Medulla oblongata (tissue), 1 donor: ENCODE data around the gene PLEKHG4B.

Experiments used
- DNase-seq: peaks from one replicate; pipeline ENCODE4 v3.0.0-alpha.2; 2015; ENCODE audit errors: extremely low spot score

The PLEKHG4B gene

DNA sequence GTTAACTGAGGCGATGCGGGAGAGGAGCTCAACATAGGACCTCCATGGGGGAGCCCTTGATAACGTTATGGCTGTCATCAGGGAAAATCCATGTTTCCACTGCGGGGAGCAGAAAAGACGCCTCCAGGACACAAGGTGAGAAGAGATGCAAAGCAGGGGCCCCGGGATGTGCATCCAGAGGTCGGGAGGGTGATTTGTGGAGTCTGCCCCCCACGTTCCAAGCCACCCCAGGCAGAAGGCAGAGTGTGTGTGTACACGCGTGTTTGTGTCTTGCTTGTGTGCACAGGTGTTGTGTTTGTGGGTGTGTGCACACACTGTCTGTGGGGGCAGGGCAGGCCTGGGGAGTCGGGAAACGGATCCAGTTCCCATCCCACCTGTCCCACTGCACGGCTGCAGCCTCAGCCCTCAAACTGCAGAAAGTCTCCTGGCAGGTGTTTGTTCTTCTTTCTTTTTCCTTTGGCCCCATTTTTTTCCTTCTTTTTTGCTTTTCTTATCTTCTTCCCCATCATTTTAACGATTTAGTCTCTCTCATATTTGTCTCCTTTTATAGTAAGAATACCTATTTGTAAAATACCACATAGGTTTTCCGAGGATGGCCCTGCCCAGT lies 17.4 kb upstream of the PLEKHG4B start:
- DNase-seq = no peak

DNA sequence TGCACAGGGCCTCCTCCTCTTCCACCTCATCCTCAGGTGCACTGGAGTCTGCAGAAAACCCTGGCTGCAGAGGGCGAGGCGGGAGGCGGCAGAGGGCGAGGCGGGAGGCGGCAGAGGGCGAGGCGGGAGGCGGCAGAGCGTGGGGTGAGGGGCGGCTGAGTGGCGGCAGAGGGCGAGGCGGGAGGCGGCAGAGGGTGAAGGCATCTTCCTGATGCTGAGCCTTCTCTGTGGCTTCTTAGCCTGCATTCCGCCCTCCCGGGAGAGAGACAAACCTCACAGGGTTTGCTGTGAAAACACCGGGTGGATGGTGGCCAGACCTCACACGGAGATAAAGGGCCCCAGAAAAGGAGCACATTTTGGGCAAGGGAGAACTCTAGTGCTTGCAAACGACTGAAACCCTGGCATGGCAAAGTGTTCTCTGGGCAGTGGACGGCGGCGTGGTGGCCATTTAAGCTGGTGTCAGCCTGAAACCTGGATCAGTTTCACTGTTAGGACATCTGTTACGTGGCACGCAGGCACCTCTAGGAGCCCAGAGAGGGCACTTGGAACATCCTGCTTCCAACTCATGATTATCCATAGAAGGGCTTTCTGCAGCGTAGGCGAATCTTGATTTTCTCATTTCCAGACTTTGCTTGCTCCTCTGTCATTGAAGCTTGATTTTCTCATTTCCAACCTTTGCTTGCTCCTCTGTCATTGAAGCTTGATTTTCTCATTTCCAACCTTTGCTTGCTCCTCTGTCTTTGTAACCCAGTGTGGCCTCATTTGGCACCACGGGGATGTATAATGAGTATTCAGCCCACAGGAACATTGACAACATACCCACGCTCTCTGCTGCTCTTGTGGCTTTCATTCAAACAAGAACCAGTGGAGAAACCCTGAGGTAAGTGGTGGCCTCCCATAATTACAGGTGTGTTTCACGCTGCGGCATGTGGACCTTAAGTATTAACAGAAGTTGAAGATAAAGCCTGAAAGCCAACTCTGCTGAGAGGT lies 16.3 kb upstream of the PLEKHG4B start:
- DNase-seq = no peak

DNA sequence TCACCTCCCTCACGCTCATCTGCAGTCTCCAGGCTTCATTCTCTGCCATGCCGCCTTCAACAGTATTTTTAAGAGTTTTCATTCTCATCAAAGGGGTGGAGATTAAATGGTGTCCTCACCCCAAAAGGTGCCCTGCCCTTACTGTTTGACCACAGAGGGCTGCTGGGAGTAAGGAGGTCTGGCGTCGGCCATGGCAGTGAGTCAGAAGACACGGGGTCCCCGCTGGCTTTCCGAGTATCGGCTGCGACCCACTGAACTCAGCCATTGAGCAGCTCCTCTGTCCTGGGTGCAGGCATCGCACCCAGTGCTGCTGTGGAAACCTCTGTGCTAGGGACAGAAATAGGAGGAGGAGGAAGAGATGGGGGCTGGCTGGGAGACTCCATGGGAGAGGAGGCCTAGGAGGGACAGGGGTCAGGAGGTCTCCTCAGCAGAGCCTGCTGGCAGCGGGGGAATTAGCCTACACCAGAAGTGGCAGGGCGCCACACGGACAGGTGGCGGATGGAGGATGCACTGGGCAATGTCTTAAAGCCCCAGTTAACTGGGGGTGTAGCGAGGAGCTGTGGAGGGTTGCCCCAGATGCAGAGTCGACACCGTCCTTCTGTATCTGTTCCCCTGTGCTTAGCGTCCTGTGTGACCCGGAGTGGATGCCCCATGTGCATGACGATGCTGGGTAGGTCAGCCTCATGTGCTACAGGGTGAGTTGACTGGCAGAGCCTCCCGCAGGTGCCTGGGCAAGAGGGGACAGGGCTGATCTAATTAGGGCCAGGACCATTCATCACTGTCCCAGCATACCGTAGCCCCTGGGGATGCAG lies 15.4 kb upstream of the PLEKHG4B start:
- DNase-seq = no peak

DNA sequence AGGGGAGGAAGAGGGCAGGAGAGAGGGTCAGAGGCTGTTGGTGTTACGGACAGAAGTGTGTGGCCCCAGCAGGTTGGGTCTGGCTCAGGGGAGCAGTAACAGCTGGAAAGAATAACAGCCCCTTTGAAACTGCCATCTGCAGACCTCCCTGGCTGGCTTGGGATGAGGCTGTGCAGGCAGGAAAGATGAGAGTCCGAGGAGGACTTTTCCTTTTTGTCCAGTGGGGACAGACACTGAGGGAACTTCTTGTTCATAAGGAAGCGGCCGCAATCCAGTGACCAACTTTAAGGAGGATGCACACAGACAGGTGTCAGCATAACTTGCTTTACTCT lies 14.8 kb upstream of the PLEKHG4B start:
- DNase-seq = no peak

DNA sequence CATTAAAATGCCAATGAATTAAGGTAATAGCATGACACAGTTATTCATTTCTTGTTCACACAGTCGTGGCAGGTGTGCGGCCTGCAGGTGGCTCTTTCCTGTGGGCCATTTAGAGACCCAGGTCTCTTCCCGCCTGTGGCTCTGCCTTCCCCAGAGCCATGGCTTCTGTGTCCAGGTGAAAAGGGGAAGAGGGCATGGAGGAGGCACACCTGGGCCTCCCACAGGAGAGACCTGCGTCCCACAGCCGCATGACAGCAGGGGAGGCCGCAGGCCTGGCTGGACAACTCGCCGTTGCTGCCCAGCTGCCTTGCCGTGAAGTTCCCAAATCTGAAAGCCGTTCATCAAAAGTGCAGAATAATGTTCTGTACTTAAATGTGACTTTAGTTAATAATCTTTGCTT lies 14.4 kb upstream of the PLEKHG4B start:
- no peak for DNase-seq

DNA sequence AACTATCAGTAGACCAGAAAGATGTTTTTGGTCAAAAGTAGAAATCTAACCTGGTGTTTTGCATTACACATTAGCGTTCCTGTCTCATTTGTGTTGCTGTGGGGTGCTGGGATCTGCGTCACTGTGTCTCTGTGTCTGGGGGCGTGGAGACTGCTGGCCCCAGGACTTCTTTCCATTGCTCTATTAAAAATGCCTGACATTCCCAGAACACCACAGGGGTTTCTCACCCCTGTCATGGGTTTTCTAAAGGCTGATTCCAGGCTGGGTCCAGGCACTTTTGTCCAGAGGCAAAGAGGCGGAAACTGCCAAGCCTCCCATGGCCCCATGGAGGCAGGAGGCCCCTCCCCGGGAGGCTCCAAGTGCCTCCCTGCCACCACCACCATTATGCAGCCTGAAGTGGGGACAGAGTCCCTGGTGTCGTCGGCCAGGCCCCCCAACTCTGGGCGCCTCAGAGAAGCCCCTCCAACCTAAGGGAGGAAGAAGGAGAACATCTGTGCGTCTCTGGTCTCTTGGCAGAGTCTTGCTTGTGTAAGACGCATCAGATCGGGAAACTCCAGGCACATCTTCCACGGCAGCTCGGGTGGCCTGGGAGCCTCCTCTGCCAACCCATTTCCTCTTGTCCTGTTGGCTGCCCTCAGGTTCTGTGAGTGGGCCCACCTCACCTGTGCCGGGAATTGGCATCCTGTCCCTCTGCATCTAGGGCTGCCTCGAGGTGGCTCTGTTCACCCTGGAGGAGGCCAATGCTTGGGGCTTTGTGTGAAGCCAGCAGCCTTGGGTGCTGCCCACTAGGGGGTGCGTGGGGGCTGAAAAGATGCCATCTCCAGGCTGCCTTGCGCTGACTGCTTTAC lies 13.8 kb upstream of the PLEKHG4B start:
- DNase-seq = no peak

DNA sequence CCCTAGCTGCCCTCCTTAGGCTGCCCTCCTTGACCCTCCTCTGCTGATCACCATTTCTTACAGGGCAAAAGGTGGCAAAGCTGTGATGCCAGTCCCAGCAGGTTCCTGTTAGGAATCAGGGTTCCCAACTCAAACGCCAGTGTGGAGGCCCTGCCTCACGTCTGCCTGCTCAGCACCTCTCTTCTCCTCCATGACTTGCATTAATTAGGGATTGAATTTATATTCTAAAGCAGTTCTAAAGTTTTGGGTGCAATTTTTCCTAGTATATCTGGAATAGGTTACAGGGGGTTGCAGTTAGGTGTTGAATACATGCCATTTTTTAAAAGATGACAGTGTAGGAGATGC lies 13.2 kb upstream of the PLEKHG4B start:
- DNase-seq = no peak

DNA sequence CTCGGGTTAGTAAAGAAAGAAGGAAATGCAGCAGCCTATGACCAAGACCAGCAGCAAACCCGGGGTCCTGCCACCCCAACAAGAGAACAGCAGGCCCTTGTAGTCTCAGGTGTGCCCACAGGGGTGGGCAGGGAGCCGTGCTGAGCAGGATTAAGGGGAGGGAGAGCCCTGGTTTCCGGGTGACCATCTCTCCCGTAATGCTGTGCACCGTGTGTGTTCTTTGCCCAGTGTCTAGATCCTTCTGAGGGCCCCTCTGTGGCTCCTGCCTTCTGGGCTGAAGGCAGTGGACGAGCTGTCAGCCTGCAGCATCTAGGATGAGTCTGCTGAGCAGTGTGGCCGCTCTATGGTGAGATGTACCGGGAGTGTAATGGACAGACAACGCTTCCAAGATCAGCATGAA lies 12.7 kb upstream of the PLEKHG4B start:
- DNase-seq = no peak

DNA sequence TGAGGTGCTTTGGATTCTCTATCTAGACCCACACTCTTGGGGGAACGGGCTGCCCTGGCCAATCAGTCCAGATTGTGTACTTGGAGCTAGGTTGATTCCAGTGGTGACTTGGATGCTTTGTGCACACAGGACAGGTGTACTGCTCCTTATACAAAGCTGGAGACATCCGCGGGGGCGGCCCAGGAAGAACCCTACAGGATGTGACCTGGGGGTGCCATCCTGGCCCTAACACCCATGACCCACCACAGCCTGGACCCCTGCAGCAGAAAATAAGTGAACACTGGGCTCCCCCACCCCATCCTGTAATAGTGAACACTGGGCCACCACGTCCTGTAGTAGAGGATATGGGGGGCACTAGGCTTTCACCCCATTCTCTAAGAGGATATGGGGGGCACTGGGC lies 12.1 kb upstream of the PLEKHG4B start:
- DNase-seq = no peak

DNA sequence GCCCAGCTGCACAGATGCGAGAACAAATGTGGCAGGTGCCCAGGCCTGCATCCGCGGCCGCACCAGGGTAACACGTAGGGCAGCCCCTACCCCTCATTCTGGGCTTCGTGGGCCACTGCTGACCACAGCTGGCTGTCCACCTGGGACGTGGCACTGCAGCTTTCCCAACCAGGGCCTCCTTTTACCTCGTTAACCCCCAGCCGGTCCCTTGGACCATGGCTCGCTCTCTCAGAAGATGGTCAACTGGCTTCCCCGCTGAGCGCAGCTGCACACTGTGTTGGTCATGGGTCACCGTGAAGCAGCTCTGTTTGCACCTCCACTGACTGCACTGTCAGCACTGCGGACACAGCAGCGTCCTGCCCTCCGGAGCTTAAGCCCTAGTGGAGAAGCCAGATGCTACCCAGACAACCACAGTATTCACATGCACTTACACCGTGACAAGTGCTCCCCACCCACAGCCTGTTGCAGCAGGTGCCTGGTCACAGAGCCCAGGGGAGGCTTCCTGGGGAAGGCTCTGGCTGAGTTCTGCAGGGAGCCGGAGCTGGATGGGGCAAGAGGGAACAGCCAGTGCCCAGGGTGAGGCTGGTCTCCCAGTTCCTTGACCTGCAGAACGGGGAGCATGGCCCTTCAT lies 10.5 kb upstream of the PLEKHG4B start:
- no peak for DNase-seq

DNA sequence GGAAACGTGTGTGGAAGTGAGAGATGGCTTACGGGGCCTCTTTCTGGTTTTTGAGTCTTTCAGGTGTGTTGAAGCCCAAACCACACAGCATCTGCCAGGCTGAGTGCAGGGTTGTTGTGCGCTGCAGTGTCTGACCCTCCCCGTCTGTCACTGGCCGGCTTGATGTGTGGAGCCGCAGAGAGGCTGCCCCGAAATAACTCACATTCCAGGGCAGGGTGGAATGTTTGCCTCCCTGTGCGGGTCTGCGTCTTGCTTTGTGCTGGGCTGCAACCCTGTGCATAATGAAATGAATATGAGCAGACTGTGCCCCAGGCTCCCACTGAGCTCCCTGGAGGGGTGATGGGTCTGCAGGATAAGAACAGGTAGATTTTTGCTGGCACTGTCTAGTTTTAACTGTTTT lies 9.9 kb upstream of the PLEKHG4B start:
- no peak for DNase-seq

DNA sequence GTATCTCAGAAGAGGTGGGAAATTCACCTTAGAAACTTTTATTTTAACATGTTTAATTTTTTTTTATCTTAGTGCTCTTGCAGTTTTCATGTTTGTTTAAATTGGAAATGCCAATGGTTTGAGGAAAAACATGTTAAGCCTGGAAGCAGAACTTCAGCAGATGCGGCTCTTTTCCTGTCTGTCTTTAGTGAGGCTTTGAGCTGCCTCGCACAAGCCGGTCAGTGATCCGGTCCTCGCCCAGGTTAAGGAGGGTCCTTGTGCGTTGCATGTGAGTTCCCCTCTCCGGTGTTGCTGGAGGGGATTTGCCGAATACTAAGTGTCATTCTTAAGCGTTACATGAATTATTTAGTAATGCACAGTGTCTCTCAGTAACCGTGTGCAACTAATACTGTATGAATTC lies 9.4 kb upstream of the PLEKHG4B start:
- no peak for DNase-seq

DNA sequence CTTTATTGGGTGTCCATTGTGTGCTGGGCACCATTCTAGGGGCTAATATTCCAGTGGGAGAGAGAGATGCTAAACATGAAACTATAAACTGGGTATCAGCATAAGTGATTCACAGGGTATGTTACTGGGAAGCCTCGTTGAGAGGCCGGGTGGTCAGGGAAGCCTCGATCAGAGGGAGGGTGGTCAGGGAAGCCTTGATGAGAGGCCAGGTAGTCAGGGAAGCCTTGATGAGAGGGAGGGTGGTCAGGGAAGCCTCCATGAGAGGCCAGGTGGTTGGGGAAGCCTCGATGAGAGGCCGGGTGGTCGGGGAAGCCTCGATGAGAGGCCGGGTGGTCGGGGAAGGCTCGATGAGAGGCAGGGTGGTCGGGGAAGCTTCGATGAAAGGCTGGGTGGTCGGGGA lies 8.9 kb upstream of the PLEKHG4B start:
- DNase-seq = no peak

DNA sequence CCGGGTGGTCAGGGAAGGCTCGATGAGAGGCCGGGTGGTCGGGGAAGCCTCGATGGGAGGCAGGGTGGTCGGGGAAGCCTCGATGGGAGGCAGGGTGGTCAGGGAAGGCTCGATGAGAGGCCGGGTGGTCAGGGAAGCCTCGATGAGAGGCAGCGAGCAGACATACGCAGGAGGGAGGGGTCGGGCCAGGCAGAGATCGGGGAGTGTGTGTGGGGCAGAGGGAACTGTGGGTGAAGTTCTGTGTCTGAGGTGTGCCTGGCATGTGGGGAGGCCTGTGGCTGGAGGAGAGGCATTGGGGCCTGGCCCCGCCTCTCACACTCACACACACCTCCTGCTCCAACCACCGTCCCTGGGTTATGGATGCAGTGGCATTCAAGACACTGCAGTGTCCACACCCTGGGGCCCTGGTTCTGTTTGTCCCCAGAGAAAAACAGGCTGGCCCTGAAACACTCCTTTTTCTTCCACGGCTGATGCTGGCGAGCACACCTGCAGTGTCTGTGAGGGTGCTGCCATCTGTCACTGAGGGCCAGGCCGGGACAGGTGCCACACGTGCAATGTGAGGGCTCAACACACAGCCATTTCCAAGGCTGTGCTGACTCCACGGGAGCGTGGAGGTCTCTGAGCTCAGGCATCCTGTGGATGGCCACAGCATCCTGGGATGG lies 6.5 kb upstream of the PLEKHG4B start:
- DNase-seq = no peak

DNA sequence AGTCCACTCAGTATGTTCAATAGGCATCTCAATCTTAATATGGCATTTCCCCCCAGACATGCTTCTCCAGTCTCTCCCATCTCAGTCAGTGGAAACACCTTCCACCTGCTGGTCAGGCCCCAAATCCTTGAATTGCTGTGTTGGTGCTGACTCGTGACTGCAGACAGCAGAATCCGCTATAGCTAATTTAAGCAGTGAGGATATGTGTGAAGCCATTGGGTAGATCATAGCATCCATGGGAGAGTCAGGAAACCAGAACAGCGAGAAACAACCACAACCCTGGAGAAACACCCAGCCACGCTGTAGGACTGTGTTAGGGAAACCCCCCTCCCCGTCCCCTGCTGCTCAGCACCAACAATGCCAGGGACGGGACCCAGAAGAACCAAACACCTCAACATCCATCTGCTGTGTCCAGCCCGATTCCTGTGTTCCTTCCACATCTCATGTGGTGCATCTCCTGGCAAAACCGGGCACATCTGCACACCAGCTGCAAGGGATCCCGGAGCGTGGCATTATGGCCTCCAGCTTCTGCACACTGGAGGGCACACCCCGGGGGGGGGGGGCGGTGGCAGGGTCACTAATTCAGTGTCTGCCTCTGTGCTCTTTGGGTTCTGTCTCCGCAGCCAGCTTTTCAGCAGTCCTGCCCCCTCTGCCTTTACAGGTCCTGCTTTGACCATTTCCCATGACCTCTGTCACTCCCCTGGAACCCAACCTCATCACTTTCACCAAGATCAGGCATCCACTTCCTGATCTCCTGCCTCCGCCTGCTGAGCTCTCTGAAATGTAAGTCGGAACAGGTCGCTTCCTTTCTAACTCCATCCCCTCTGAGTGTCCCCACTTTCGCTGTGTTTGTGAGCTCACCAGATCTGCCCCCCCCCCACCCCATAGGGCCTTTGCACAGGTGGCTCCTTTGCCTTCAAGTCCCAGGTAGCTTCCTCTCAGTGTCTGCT lies 2.4 kb upstream of the PLEKHG4B start:
- DNase-seq = no peak

DNA sequence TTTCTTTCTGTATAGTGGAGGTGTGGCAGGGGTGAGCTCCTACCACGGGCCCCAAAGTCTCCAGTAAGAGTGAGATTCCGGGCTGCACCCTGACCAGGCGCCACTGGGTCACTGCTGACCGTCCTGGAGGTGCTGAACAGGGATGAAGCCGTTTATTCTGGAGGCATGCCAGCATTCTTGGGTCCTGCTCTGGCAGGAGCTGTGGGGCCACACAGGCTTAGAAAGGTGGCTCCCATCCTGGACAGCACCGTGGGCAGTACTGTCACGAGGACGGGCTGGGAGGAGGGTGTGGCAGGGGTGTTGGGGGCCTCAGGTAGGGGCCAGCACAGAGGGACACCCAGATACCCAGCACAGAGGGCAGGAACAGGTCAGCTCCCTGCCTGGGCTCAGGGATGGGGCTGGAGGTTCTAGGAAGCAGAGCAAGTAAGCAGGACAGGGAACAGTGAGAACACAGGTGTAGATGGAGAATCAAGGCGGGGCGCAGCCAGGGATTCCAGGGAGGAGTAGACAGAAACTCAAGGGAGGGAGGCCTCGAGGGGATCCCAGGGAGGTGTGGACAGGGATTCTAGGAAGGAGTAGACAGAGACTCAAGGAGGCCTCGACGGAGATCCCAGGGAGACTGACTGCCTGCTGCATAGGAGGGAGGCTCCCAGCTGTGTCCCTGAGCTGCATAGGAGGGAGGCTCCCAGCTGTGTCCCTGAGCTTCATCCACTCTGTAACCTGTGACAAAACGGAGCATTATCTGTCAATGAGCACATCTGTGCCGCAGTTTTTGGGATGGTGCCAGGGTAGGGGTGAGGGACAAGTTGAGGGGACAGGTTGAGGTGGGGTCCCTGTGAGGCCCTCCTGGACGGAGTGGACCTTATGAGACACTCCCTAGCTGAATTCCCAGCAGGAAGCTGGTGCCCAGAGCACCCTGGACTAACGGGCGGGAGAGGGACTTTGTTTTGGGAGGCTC lies 1.1 kb upstream of the PLEKHG4B start:
- DNase-seq = no peak

DNA sequence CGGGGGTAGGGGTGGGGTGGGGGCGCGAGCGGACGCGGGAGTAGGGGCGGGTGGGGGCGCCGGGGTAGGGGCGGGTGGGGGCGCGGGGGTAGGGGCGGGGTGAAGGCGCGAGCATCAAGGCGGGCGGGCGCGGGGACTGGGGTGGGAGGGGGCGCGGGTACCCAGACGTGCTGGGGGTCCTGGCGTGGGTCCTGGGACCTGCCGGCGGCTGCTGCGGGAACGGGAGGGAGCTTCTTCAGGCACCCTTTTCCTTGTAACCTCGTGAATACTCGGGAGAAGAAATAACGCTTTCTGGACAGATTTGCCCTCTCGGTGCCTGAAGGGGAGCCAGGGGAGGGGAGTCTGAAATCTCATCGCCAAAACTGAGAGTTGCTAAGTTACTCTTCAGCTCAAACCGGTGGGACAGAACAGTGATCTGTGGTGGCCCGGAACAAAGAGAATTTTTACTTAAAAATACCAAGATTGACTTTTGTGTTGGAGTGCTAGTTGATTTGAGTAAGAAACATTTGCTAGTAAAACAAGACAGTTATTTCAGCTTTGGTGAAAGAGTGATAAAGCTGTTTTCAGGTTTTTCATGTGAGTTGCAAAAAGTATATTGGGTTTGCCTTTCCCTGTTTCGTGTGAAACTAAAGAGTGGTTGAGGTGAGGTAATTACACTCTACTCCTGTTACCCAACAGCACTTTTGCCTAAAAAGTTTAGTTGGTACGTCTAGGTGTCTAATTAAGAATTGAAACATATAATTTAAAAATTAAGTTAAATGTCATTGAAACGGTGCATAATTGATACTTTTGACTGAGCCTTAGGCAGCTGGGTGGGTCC lies 643 bp downstream of the PLEKHG4B start:
- no peak for DNase-seq
